HG02885 (cell line): Measurements from ENCODE around the gene ITGA6.

Source experiments
- ATAC-seq: cut with Tn5 transposase; IDR thresholded peaks from one replicate; pipeline ENCODE4 v1.9.1; 2021; ENCODE audit warnings: mild to moderate bottlenecking; ENCODE audit not compliant: unreplicated experiment, poor library complexity

Gene ITGA6

DNA sequence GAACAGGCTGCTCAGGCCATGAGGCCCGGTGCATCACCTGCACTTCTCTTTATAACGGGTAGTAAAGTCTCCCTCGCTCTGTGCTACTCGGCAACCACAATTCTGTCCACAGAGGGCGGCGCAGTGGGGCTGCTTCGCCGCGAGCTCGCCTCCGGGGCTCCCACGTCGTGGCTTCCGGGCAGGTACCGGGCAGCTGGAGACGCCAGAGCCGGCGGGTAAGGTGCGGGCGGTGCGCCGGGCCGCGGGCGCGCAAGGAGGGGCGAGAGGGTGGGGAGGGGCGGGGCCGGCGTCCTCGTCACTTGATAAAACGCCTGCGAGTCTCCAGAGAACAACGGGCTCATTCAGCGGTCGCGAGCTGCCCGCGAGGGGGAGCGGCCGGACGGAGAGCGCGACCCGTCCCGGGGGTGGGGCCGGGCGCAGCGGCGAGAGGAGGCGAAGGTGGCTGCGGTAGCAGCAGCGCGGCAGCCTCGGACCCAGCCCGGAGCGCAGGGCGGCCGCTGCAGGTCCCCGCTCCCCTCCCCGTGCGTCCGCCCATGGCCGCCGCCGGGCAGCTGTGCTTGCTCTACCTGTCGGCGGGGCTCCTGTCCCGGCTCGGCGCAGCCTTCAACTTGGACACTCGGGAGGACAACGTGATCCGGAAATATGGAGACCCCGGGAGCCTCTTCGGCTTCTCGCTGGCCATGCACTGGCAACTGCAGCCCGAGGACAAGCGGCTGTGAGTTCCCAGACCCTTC, at the start of gene ITGA6:
Gene ITGA6, plus strand, starts transcription at position 331 of the 734 bp plus-strand sequence.
- peak; percentile 64 for ATAC-seq

- no peak for ATAC-seq
Observed at GRCh38 chr2:172380436-172381274, 46.7 kb upstream of the ITGA6 start.

GRCh38 chr2:172381275-172382027, 45.9 kb upstream of the ITGA6 start:
- no peak for ATAC-seq

DNA sequence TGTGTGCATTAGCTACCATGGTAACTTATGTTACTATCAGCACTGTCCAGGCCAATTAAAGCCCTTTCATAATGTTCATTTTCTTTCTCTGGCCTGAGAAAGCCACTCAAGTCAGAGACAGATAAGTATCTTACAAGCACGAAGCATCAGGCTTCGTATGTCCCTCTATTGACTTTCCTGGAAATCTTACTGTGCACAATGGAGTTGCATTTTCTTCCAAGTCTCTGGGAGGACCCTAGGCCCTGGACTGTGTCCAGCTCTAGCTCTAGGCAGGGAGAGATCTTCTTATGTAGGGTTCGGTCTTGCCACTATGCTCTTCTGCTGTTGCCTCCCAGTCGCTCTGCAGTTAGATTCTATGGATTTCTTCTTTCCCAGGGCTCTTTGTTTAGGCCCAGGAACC, 40.0 kb upstream of the ITGA6 start:
- no peak for ATAC-seq

DNA sequence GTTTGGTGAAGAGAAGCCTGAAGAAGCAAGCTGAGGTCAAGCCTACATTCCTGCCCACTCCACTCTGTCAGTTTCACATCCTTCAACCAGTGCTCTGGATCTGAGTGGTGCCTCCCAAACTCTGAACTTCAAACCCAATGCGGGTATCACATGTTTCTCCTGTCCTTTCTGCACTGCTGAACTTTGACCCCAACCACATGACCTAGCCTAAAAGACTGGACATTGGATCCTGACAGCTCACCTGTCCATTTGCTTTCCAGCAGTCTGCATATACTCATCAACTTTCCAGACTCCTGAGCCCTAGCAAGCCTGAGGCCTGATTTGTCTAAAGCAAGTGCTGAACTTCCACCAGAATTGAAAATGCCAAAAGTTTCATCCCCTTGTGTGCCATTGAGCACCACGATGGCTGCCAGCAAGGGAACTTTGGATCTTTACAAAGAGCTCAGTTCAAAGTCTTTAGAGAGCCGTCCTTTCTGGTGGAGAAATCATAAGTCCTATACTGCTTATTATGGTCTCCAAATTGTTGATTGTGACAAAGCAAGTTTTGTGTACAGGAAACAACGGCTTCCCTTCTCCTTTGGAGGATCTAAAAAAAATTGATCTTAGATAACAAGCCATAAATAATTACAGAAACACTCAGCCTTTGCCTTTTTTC, 37.6 kb upstream of the ITGA6 start:
- ATAC-seq: no peak

- no peak for ATAC-seq
Observed at GRCh38 chr2:172394002-172394401, 33.4 kb upstream of the ITGA6 start.

DNA sequence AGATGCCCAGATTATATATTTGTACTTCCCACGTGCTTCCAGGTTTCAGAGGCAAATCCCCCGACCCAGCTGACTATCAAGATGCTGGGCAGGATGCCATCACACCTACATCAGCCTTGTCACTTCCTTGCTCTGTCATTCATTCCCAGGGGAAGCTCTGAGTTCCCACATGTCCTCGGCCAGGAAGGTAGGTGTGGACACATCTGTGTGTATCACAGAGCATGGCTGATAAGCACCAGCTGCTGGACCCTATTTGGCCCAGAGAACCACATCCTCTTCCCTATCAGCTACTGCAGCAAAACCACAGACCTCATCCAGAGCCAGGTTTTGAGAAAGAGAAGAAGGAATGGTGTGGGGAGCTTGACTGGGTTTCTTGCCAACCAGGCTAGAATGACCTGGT, 31.9 kb upstream of the ITGA6 start:
- ATAC-seq: no peak

- ATAC-seq: no peak
Observed at GRCh38 chr2:172397148-172397834, 30.1 kb upstream of the ITGA6 start.

DNA sequence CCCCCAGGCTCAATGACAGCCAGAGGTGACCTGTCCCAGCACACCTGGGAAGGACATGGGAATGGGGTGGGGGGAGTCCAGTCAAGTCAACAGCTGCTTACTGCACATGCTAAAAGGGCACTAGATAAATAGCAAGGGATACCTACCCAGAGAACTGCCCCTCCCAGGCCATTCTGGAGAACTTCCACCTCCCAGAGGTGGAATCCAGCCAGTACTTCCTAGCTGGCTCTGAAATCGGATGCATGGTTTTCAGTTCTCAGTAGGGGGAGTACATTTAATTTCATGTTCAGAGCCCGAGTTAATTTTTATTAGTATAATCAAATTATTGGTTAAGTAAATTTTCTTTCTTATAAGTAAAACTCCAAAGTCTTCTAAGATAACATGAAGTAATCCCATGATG, 28.9 kb upstream of the ITGA6 start:
- no peak for ATAC-seq

DNA sequence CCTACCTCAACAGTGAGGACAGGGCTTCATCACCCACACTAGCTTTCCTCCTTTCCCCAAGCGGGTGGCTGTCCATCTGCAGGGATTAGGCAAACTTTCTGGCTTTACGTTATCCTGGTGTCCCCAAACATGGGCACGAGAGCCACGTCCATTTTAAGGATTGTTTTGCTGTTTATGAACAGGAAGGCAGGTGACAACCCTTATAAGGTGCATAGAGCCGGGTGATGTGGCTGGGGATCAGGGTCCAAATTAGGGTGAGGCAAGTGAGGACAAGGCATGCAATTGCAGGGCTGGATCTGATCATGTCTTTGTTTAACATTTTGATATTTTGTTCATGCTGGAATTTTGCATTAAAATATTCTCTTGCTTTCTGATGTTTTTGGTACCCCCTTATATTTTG, 27.6 kb upstream of the ITGA6 start:
- no peak for ATAC-seq

- no peak for ATAC-seq
Observed at GRCh38 chr2:172402198-172402597, 25.2 kb upstream of the ITGA6 start.

- no peak for ATAC-seq
Observed at GRCh38 chr2:172403402-172403801, 24.0 kb upstream of the ITGA6 start.

GRCh38 chr2:172403881-172404468, 23.4 kb upstream of the ITGA6 start:
- ATAC-seq: no peak

DNA sequence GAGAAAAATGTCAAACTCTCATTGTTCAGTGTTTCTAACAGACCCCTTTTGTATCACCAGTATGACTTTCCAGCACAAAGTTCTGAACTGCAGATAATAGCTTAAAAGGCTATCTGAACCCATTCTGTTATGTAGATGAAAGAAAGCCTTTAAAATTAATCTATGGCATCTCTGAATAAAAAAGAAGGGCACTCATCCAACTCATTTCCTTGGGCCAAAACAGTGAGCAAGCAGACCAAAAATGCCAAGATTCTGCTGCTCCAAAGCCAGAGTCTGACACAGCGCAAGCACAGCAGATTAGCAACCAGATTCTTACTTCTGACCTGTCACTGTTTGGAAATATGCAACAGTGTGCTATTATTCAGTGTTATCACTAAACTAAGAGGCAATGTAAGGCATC, 22.6 kb upstream of the ITGA6 start:
- no peak for ATAC-seq

- no peak for ATAC-seq
Observed at GRCh38 chr2:172405673-172406072, 21.7 kb upstream of the ITGA6 start.

DNA sequence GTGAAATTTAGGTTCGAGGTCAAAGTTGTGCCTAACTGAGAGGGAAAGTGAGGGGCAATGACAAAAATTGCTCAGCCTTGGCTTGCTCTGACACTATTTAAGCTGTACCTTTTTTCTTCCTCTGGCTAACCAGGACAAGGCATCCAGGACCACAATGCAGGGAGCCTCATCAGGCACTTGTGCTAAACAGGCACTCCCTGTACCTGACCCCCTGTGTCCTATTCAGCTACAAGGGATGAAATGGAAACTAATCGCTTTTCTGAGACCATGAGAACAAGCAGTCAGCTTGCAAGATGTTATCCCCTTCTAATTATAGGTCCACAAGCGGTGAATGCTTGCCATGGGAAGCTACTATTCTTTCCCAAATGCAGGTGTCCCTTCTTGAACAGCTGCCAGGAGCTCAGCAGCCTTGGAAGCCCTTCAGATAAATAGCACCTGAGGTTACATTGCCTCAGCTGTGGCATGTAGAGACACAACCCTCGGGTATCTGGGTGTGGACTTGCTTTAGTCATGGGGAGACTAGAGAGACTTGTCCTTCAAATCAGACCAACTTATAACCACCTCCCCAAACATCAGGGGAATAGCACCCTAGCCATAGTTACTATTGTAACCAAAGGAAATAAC, 19.1 kb upstream of the ITGA6 start:
- no peak for ATAC-seq

DNA sequence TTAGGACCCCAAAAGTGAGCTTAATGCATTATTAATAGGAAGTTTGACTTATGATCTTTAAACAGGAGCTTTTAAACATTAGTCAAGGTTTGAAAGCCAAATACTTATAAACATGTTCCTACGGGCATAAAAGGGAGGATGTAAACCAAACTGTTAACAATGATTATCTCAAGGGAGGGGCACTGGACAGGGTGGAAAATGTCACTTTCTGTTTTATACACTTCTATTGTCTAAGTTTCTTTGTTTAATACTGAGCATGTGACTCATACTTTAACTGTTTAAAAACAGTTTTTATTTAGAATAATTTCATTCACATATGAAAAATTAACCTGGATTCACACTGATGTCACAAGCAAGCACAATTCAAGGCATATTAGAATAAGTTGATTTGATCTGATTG, 18.3 kb upstream of the ITGA6 start:
- ATAC-seq: no peak

GRCh38 chr2:172412984-172413492, 14.3 kb upstream of the ITGA6 start:
- no peak for ATAC-seq
